Stimulated activated CD8-positive, alpha-beta memory T cell treated with anti-CD3 and anti-CD28 coated beads, Interleukin-7, amount 100 ng/mL, for 24 hours (primary cell): Measurements from ENCODE around the gene PCSK9.
"Not testable (repeated sequence)": the region's sequence is repeated elsewhere in the genome, so short reads cannot be mapped to it uniquely, and the experiment has no call there.

Source experiments
- DNase-seq: peaks from one replicate; pipeline ENCODE4 v3.0.0-alpha.2; 2020; ENCODE audit warnings: low read depth

The PCSK9 gene

GRCh38 chr1:55010194-55010886, 29.0 kb upstream of the PCSK9 start:
- no peak for DNase-seq

- DNase-seq: no peak
Measured at GRCh38 chr1:55010887-55011217, 28.5 kb upstream of the PCSK9 start.

GRCh38 chr1:55012661-55013060, 26.7 kb upstream of the PCSK9 start:
- DNase-seq: no peak

GRCh38 chr1:55015123-55015522, 24.2 kb upstream of the PCSK9 start:
- DNase-seq: no peak

GRCh38 chr1:55015731-55016620, 23.4 kb upstream of the PCSK9 start:
- no peak for DNase-seq

- DNase-seq: no peak
Measured at GRCh38 chr1:55018395-55018794, 21.0 kb upstream of the PCSK9 start.

GRCh38 chr1:55021942-55022546, 17.3 kb upstream of the PCSK9 start:
- DNase-seq: peak; percentile 47

- DNase-seq: not testable (repeated sequence)
Measured at GRCh38 chr1:55024163-55024562, 15.2 kb upstream of the PCSK9 start.

- not testable (repeated sequence) for DNase-seq
Measured at GRCh38 chr1:55026682-55027081, 12.7 kb upstream of the PCSK9 start.

- not testable (repeated sequence) for DNase-seq
Measured at GRCh38 chr1:55031098-55031497, 8.2 kb upstream of the PCSK9 start.

GRCh38 chr1:55033265-55033614, 6.1 kb upstream of the PCSK9 start:
- DNase-seq: no peak

- no peak for DNase-seq
Measured at GRCh38 chr1:55034476-55035133, 4.7 kb upstream of the PCSK9 start.

- DNase-seq: no peak
Measured at GRCh38 chr1:55035904-55036303, 3.4 kb upstream of the PCSK9 start.

- DNase-seq: no peak
Measured at GRCh38 chr1:55037733-55038551, 1.4 kb upstream of the PCSK9 start.

GRCh38 chr1:55038552-55038838, 853 bp upstream of the PCSK9 start:
- DNase-seq: no peak

- DNase-seq: no peak
Measured at GRCh38 chr1:55038974-55039341, 390 bp upstream of the PCSK9 start.

- DNase-seq: no peak
Measured at GRCh38 chr1:55040083-55040932, 960 bp downstream of the PCSK9 start.

GRCh38 chr1:55040933-55041494, 1.7 kb downstream of the PCSK9 start:
- DNase-seq: no peak

- no peak for DNase-seq
Measured at GRCh38 chr1:55041613-55042012, 2.3 kb downstream of the PCSK9 start.

GRCh38 chr1:55043011-55043410, 3.7 kb downstream of the PCSK9 start:
- no peak for DNase-seq

GRCh38 chr1:55043726-55044125, 4.4 kb downstream of the PCSK9 start:
- no peak for DNase-seq
